GM23338 (cell line): ENCODE measurements around the gene MTHFD2. TPM values are rescaled to one million over a fixed set of nuclear protein-coding genes. Genes with fewer than 3 reads are reported as not detected.

Experiments
- CREB1 ChIP-seq: fragments of 250-450 bp; sonication (Bioruptor Pico); IDR thresholded peaks from 2 replicates; pipeline ENCODE4 v1.5.0; 2020; ENCODE audit warnings: low read depth, mild to moderate bottlenecking, moderate library complexity
- CTCF ChIP-seq, 2 experiments: fragments of 200-600 bp in 1 of 2; sonication (generic) in 1 of 2; conservative IDR thresholded peaks; 2 replicates each; pipeline versions ENCODE4 v1.5.1 to v1.6.1; 2016 to 2017; ENCODE audit warnings: antibody characterized with exemption in 2 of 2, low read depth in 2 of 2, mild to moderate bottlenecking in 2 of 2, moderate library complexity in 1 of 2
- ETS1 ChIP-seq: IDR thresholded peaks from 2 replicates; pipeline ENCODE4 v1.6.1; 2016; ENCODE audit warnings: antibody characterized with exemption
- EZH2 ChIP-seq: fragments of 200-600 bp; sonication (generic); IDR thresholded peaks from one replicate; pipeline ENCODE4 v1.8.0; 2017; ENCODE audit warnings: antibody characterized with exemption, mild to moderate bottlenecking, low read depth; ENCODE audit not compliant: unreplicated experiment
- EZH2phosphoT487 ChIP-seq: fragments of 200-600 bp; sonication (generic); IDR thresholded peaks from one replicate; pipeline ENCODE4 v1.8.1; 2018; ENCODE audit warnings: antibody characterized with exemption; ENCODE audit not compliant: unreplicated experiment
- NANOG ChIP-seq: IDR thresholded peaks from 2 replicates; pipeline ENCODE4 v1.6.1; 2016; ENCODE audit warnings: antibody characterized with exemption, borderline replicate concordance
- REST ChIP-seq: IDR thresholded peaks from one replicate; pipeline ENCODE4 v1.6.1; 2018; ENCODE audit warnings: antibody characterized with exemption; ENCODE audit not compliant: unreplicated experiment
- STAT1 ChIP-seq: IDR thresholded peaks from one replicate; pipeline ENCODE4 v1.6.1; 2016; ENCODE audit warnings: antibody characterized with exemption; ENCODE audit not compliant: unreplicated experiment
- ZNF462 ChIP-seq: fragments of 250-450 bp; sonication (Bioruptor Pico); IDR thresholded peaks from 2 replicates; pipeline ENCODE4 v1.5.0; 2020; ENCODE audit warnings: mild to moderate bottlenecking, moderate library complexity
- polyA plus RNA-seq: library from polyadenylated mRNA; unstranded; fragments of >200 nt; fragmentation: Nextera tagmentation; extraction: Ambion mirVana; gene quantifications from 2 replicates; pipeline ENCODE4 v1.2.1, GENCODE V29; 2016
- total RNA-seq: library from RNA; depleted of rRNA; stranded (reverse); fragments of >200 nt; shearing (Covaris generic); gene quantifications from 2 replicates; pipeline ENCODE4 v1.2.3, GENCODE V29; 2014

Gene MTHFD2
- total and polyA plus RNA-seq, 2 experiments from 2014 or later: 279 to 281 TPM

GRCh38 chr2:74149570-74150319 lies 48.7 kb upstream of the MTHFD2 start (continued):
- TF ChIP-seq ZNF462 (CRISPR knock-in tag) (no peak), CTCF (conservative IDR thresholded peaks at IDR 0.05; ENCODE audit: low read depth in 2 of 2) (no peak), EZH2 (no peak), NANOG (no peak), CREB1 (CRISPR knock-in tag) (no peak), ETS1 (no peak), EZH2phosphoT487 (no peak), REST (no peak), STAT1 (no peak)
